ENCODE results near the gene HEG1. TPM values are rescaled to one million over a fixed set of nuclear protein-coding genes. Genes with fewer than 3 reads are reported as not detected.

HEG1 gene
- polyA plus RNA-seq, 2 donors = 3.1 to 6.0 TPM

DNA sequence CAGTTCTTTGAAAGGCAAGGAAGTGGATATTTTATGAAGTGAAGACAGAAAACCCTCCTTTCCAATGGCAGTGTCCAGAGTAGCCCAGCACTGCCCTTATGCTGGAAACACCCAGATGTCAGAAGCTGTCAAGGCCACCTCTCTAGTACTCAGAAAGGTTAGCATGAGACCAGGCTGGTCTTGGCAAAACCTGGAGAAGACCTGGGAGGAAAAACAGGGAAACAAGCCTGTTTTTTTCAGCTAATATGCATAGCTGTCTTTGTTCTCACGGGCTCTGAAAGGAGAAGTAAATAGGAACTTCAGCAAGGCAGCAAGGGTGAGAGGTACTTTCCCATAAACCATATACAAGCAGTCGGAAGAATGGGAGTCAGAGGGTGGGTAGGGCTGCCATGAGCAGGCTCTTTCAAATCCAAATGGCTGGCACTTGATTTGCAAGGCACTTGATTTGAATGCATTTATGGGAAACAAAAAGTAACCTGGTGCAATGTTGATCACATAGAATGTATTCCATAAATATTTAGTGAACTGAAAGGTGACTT, 55.8 kb downstream of the HEG1 start:
- 29 to 41% methylated on average over 2 of the region's 2 CpGs for WGBS, 2 donors
- H3K27me3 ChIP-seq (ENCODE audit: control insufficient read depth in 1 of 2, insufficient read depth in 2 of 2, low read length in 2 of 2) = no peaks in the 10 kb centered on the region
- H3K27ac ChIP-seq (ENCODE audit: low read depth in 2 of 2, low read length in 1 of 2) = no peak overlapping the region
- H3K4me1 ChIP-seq (ENCODE audit: control insufficient read depth in 2 of 2, insufficient read depth in 2 of 2, low read length in 1 of 2) = peaks cover 0 to 6% of the 10 kb centered on the region in 2 donors
- no peak overlapping the region for H3K4me3 ChIP-seq (ENCODE audit: low read depth in 1 of 2, low read length in 2 of 2)
- peaks cover 0 to 2% of the 10 kb centered on the region in 2 donors for H3K36me3 ChIP-seq (ENCODE audit: control insufficient read depth in 2 of 2, insufficient read depth in 2 of 2, low read length in 1 of 2)
- no peaks in the 10 kb centered on the region for H3K9me3 ChIP-seq (ENCODE audit: control insufficient read depth in 2 of 2, insufficient read depth in 1 of 2, low read depth in 1 of 2, low read length in 1 of 2)

GRCh38 chr3:124999317-124999716, 56.5 kb downstream of the HEG1 start:
- H3K27ac ChIP-seq (ENCODE audit: low read depth in 2 of 2, low read length in 1 of 2) = no peak overlapping the region
- 15 to 22% methylated on average over 1 of the region's 1 CpG for WGBS, 2 donors

DNA sequence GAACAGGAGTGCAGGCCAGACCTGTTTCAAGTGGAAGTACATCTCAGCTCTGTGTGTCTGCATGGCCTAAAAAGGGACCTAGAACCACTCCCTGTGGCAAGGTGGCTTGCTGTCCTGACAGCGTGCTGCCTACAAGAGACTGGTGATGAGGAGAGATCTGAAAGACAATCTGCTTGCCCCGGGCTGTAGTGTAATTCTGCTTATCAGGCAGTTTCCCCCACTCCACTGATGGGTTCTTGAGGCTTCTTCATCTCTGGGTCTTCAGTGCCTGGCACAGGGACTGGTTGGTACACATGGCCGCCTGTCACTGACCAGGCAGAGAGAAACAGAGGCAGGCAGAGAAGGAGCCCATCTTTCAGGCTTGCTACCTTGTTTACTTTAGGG, 57.6 kb downstream of the HEG1 start:
- H3K4me1 ChIP-seq (ENCODE audit: control insufficient read depth in 2 of 2, insufficient read depth in 2 of 2, low read length in 1 of 2) = peaks cover 0 to 6% of the 10 kb centered on the region in 2 donors
- no peaks in the 10 kb centered on the region for H3K27me3 ChIP-seq (ENCODE audit: control insufficient read depth in 1 of 2, insufficient read depth in 2 of 2, low read length in 2 of 2)
- H3K27ac ChIP-seq (ENCODE audit: low read depth in 2 of 2, low read length in 1 of 2) = no peak overlapping the region
- WGBS, 2 donors = 90% methylated on average over 3 of the region's 3 CpGs
- H3K4me3 ChIP-seq (ENCODE audit: low read depth in 1 of 2, low read length in 2 of 2) = no peak overlapping the region
- peaks cover 0 to 8% of the 10 kb centered on the region in 2 donors for H3K36me3 ChIP-seq (ENCODE audit: control insufficient read depth in 2 of 2, insufficient read depth in 2 of 2, low read length in 1 of 2)
- H3K9me3 ChIP-seq (ENCODE audit: control insufficient read depth in 2 of 2, insufficient read depth in 1 of 2, low read depth in 1 of 2, low read length in 1 of 2) = no peaks in the 10 kb centered on the region

More at GRCh38 chr3:124999317-124999716, 56.5 kb downstream of the HEG1 start:
- Histone ChIP-seq H3K4me1 (ENCODE audit: control insufficient read depth in 2 of 2, insufficient read depth in 2 of 2, low read length in 1 of 2) (peaks cover 0 to 6% of the 10 kb centered on the region in 2 donors), H3K27me3 (ENCODE audit: control insufficient read depth in 1 of 2, insufficient read depth in 2 of 2, low read length in 2 of 2) (no peaks in the 10 kb centered on the region), H3K9me3 (ENCODE audit: control insufficient read depth in 2 of 2, insufficient read depth in 1 of 2, low read depth in 1 of 2, low read length in 1 of 2) (no peaks in the 10 kb centered on the region), H3K4me3 (ENCODE audit: low read depth in 1 of 2, low read length in 2 of 2) (no peak overlapping the region), H3K36me3 (ENCODE audit: control insufficient read depth in 2 of 2, insufficient read depth in 2 of 2, low read length in 1 of 2) (peaks cover 0 to 2% of the 10 kb centered on the region in 2 donors)

GRCh38 chr3:124997303-124998246, 58.2 kb downstream of the HEG1 start:
- Histone ChIP-seq H3K4me1 (ENCODE audit: control insufficient read depth in 2 of 2, insufficient read depth in 2 of 2, low read length in 1 of 2) (peaks cover 0 to 6% of the 10 kb centered on the region in 2 donors), H3K27ac (ENCODE audit: low read depth in 2 of 2, low read length in 1 of 2) (no peak overlapping the region), H3K36me3 (ENCODE audit: control insufficient read depth in 2 of 2, insufficient read depth in 2 of 2, low read length in 1 of 2) (peaks cover 0 to 9% of the 10 kb centered on the region in 2 donors), H3K27me3 (ENCODE audit: control insufficient read depth in 1 of 2, insufficient read depth in 2 of 2, low read length in 2 of 2) (no peaks in the 10 kb centered on the region), H3K4me3 (ENCODE audit: low read depth in 1 of 2, low read length in 2 of 2) (no peak overlapping the region), H3K9me3 (ENCODE audit: control insufficient read depth in 2 of 2, insufficient read depth in 1 of 2, low read depth in 1 of 2, low read length in 1 of 2) (no peaks in the 10 kb centered on the region)
- 90 to 91% methylated on average over 21 of the region's 21 CpGs for WGBS, 2 donors

DNA sequence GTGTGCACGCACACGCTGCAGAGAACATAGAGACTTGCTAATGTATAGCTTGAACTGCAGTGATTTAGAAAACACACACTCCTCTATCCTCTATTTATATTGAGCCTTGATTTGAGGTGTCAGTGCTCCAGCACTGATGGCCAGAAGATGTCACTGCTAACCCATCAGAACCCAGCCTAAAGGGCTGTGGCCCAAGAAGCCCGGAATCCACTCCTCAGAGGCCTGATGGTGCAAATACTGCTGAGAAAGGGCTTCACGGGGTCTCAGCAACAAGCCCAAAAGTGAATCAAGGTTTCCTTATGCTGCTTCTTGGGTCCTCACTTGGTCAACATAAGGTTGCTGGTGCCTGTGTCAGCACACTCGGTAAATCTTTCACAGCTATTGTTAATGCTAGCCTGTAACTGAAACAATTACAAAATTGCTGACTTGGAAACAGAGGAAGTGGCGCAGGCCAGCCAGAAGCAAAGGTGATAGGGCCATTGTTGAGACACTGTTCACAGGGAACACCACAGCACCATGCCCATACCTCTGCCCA, 60.3 kb downstream of the HEG1 start:
- H3K27me3 ChIP-seq (ENCODE audit: control insufficient read depth in 1 of 2, insufficient read depth in 2 of 2, low read length in 2 of 2) = no peaks in the 10 kb centered on the region
- H3K4me3 ChIP-seq (ENCODE audit: low read depth in 1 of 2, low read length in 2 of 2) = no peak overlapping the region
- peaks cover 0 to 4% of the 10 kb centered on the region in 2 donors for H3K4me1 ChIP-seq (ENCODE audit: control insufficient read depth in 2 of 2, insufficient read depth in 2 of 2, low read length in 1 of 2)
- WGBS, 2 donors = 52 to 53% methylated on average over 6 of the region's 6 CpGs
- peak overlapping the region in 1 of 2 donors; percentile 51 for H3K27ac ChIP-seq (ENCODE audit: low read depth in 2 of 2, low read length in 1 of 2)
- H3K9me3 ChIP-seq (ENCODE audit: control insufficient read depth in 2 of 2, insufficient read depth in 1 of 2, low read depth in 1 of 2, low read length in 1 of 2) = no peaks in the 10 kb centered on the region
- peaks cover 0 to 8% of the 10 kb centered on the region in 2 donors for H3K36me3 ChIP-seq (ENCODE audit: control insufficient read depth in 2 of 2, insufficient read depth in 2 of 2, low read length in 1 of 2)

DNA sequence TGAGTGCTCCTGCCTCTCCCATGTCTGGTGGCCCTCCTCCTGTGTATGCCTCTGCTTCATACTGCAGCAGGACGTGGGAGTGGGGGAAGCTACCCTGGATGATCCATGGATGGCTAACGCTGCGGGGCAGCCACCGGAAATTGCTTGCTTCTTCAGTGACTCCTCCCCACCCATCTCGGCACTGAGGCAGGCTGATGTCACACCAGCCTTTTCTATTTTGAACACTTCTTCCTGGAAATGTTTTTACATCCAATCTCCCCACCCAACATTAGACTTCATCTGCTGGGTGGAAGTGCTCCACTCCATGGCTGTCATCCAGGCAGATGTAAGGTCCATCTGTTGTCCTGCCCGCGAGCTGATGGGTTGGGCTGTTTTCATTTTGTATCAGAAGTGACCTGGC, 62.3 kb downstream of the HEG1 start:
- Histone ChIP-seq H3K9me3 (ENCODE audit: control insufficient read depth in 2 of 2, insufficient read depth in 1 of 2, low read depth in 1 of 2, low read length in 1 of 2) (no peaks in the 10 kb centered on the region), H3K4me3 (ENCODE audit: low read depth in 1 of 2, low read length in 2 of 2) (no peak overlapping the region), H3K27me3 (ENCODE audit: control insufficient read depth in 1 of 2, insufficient read depth in 2 of 2, low read length in 2 of 2) (no peaks in the 10 kb centered on the region), H3K27ac (ENCODE audit: low read depth in 2 of 2, low read length in 1 of 2) (peak overlapping the region in 1 of 2 donors; percentile 26), H3K36me3 (ENCODE audit: control insufficient read depth in 2 of 2, insufficient read depth in 2 of 2, low read length in 1 of 2) (peaks cover 3 to 17% of the 10 kb centered on the region in 2 donors), H3K4me1 (ENCODE audit: control insufficient read depth in 2 of 2, insufficient read depth in 2 of 2, low read length in 1 of 2) (peaks cover 0 to 2% of the 10 kb centered on the region in 2 donors)
- WGBS, 2 donors = 77 to 81% methylated on average over 7 of the region's 7 CpGs

DNA sequence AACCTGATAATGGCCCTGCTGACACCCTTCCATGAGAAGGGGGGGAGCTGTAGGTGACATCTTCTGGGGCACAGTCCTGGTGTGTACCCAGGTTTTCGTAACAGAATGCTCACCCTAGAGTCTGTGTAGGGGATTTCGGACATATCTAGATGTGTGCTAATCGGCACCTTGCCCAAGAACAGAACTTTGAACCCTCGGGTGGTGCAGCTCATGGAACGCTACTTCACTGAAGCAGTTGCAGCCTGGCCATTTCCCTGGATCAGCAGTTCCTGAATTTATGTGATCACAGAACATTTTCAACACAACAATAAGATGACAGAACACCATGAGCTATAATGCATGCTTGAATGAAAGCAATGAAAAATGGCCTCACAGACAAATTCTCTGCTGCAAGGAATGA, 63.8 kb downstream of the HEG1 start:
- no peaks in the 10 kb centered on the region for H3K27me3 ChIP-seq (ENCODE audit: control insufficient read depth in 1 of 2, insufficient read depth in 2 of 2, low read length in 2 of 2)
- H3K27ac ChIP-seq (ENCODE audit: low read depth in 2 of 2, low read length in 1 of 2) = no peak overlapping the region
- H3K4me1 ChIP-seq (ENCODE audit: control insufficient read depth in 2 of 2, insufficient read depth in 2 of 2, low read length in 1 of 2) = peaks cover 0 to 2% of the 10 kb centered on the region in 2 donors
- H3K4me3 ChIP-seq (ENCODE audit: low read depth in 1 of 2, low read length in 2 of 2) = no peak overlapping the region
- H3K36me3 ChIP-seq (ENCODE audit: control insufficient read depth in 2 of 2, insufficient read depth in 2 of 2, low read length in 1 of 2) = peaks cover 3 to 17% of the 10 kb centered on the region in 2 donors
- WGBS, 2 donors = 77 to 93% methylated on average over 5 of the region's 5 CpGs
- no peaks in the 10 kb centered on the region for H3K9me3 ChIP-seq (ENCODE audit: control insufficient read depth in 2 of 2, insufficient read depth in 1 of 2, low read depth in 1 of 2, low read length in 1 of 2)

DNA sequence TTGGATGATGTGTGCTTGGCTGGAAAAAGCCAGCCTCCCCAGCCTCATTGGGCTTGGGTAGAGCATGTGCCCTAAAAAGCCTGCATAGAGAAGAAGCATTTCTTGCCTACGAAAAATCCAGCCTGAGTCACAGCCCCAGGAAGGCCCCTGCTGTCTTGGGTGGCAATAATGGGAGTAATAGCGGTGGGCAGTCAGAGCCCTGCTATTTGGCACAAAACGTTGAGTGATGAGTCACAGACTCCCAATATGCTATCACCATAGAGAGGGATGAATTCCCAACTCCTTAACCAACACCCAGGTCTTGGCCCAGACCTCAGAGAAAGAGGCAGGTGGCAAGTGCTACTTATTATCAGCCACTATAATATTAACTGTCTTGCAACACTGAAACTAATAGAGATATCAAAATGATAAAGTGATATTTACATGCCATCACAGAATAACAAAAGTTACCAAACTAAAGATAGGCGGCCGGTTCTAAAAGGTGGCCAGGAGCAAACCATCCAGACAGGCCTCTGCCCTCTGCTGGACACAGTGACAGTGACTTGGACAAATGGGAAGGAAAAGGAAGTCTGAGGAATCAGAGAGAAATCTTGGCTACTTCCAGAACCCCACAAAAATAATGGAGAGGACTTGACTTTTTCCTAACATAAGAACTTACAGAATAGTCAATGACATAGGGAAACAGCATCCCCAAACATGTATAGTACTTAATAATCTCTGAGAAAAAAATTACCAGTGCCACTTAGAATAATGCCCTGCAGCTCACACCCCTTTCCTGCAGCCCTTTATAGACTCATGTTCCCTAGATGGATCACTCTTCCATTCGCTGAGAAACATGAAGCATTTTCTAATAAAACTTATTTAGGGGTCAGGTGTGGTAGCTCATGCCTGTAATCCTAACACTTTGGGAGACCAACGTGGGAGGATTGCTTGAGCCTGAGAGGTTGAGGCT, 69.3 kb downstream of the HEG1 start:
- H3K4me1 ChIP-seq (ENCODE audit: control insufficient read depth in 2 of 2, insufficient read depth in 2 of 2, low read length in 1 of 2) = peaks cover 0 to 4% of the 10 kb centered on the region in 2 donors
- no peaks in the 10 kb centered on the region for H3K27me3 ChIP-seq (ENCODE audit: control insufficient read depth in 1 of 2, insufficient read depth in 2 of 2, low read length in 2 of 2)
- 68 to 71% methylated on average over 7 of the region's 7 CpGs for WGBS, 2 donors
- H3K9me3 ChIP-seq (ENCODE audit: control insufficient read depth in 2 of 2, insufficient read depth in 1 of 2, low read depth in 1 of 2, low read length in 1 of 2) = no peaks in the 10 kb centered on the region
- H3K27ac ChIP-seq (ENCODE audit: low read depth in 2 of 2, low read length in 1 of 2) = no peak overlapping the region
- no peak overlapping the region for H3K4me3 ChIP-seq (ENCODE audit: low read depth in 1 of 2, low read length in 2 of 2)
- H3K36me3 ChIP-seq (ENCODE audit: control insufficient read depth in 2 of 2, insufficient read depth in 2 of 2, low read length in 1 of 2) = peaks cover 3 to 14% of the 10 kb centered on the region in 2 donors

- Histone ChIP-seq H3K27ac (ENCODE audit: low read depth in 2 of 2, low read length in 1 of 2) (peak overlapping the region in 1 of 2 donors; percentile 16), H3K36me3 (ENCODE audit: control insufficient read depth in 2 of 2, insufficient read depth in 2 of 2, low read length in 1 of 2) (peaks cover 3 to 11% of the 10 kb centered on the region in 2 donors), H3K27me3 (ENCODE audit: control insufficient read depth in 1 of 2, insufficient read depth in 2 of 2, low read length in 2 of 2) (no peaks in the 10 kb centered on the region), H3K4me3 (ENCODE audit: low read depth in 1 of 2, low read length in 2 of 2) (no peak overlapping the region), H3K9me3 (ENCODE audit: control insufficient read depth in 2 of 2, insufficient read depth in 1 of 2, low read depth in 1 of 2, low read length in 1 of 2) (no peaks in the 10 kb centered on the region), H3K4me1 (ENCODE audit: control insufficient read depth in 2 of 2, insufficient read depth in 2 of 2, low read length in 1 of 2) (peaks cover 0 to 4% of the 10 kb centered on the region in 2 donors)
- 64 to 73% methylated on average over 4 of the region's 4 CpGs for WGBS, 2 donors
These were observed 70.4 kb downstream of the HEG1 start for GRCh38 chr3:124985349-124985748.
